Stimulated activated naive CD8-positive, alpha-beta T cell treated with anti-CD3 and anti-CD28 coated beads, Interleukin-15, Interleukin-2, amounts not matched to agents 100 ng/mL and 50 ng/mL, for 24 hours (primary cell): Measurements from ENCODE around the gene GALNT18.

ENCODE experiments used
- H3K27ac Mint-ChIP-seq: one replicate; pipeline ENCODE4 v1.8.0; 2021; ENCODE audit warnings: mild to moderate bottlenecking, mixed read lengths
- H3K27me3 Mint-ChIP-seq: one replicate; pipeline ENCODE4 v1.8.0; 2021; ENCODE audit warnings: mixed read lengths
- H3K36me3 Mint-ChIP-seq: one replicate; pipeline ENCODE4 v1.8.0; 2021; ENCODE audit warnings: low read depth, mixed read lengths
- H3K4me1 Mint-ChIP-seq: one replicate; pipeline ENCODE4 v1.8.0; 2021; ENCODE audit warnings: low read depth, mixed read lengths
- H3K4me3 Mint-ChIP-seq: one replicate; pipeline ENCODE4 v1.8.0; 2021; ENCODE audit warnings: mild to moderate bottlenecking, mixed read lengths
- H3K9me3 Mint-ChIP-seq: one replicate; pipeline ENCODE4 v1.8.0; 2021; ENCODE audit warnings: mixed read lengths

Gene GALNT18

GRCh38 chr11:11311169-11311568 lies 310.6 kb downstream of the GALNT18 start:
- Mint-ChIP-seq H3K4me3 (no peak overlapping the region), H3K4me1 (peaks cover 5% of the 10 kb centered on the region), H3K27ac (no peak overlapping the region), H3K36me3 (no peaks in the 10 kb centered on the region), H3K27me3 (no peaks in the 10 kb centered on the region), H3K9me3 (no peaks in the 10 kb centered on the region)

GRCh38 chr11:11309906-11310305 lies 311.9 kb downstream of the GALNT18 start:
- H3K27me3 Mint-ChIP-seq = no peaks in the 10 kb centered on the region
- no peaks in the 10 kb centered on the region for H3K9me3 Mint-ChIP-seq
- peaks cover 5% of the 10 kb centered on the region for H3K4me1 Mint-ChIP-seq
- H3K4me3 Mint-ChIP-seq = no peak overlapping the region
- H3K27ac Mint-ChIP-seq = no peak overlapping the region
- no peaks in the 10 kb centered on the region for H3K36me3 Mint-ChIP-seq

GRCh38 chr11:11308249-11308648 lies 313.6 kb downstream of the GALNT18 start:
- peaks cover 5% of the 10 kb centered on the region for H3K4me1 Mint-ChIP-seq
- H3K27ac Mint-ChIP-seq = no peak overlapping the region
- H3K4me3 Mint-ChIP-seq = no peak overlapping the region
- no peaks in the 10 kb centered on the region for H3K27me3 Mint-ChIP-seq
- no peaks in the 10 kb centered on the region for H3K9me3 Mint-ChIP-seq
- H3K36me3 Mint-ChIP-seq = no peaks in the 10 kb centered on the region

- Mint-ChIP-seq H3K4me3 (no peak overlapping the region), H3K27me3 (no peaks in the 10 kb centered on the region), H3K36me3 (no peaks in the 10 kb centered on the region), H3K9me3 (no peaks in the 10 kb centered on the region), H3K27ac (no peak overlapping the region), H3K4me1 (peaks cover 5% of the 10 kb centered on the region)
These were observed 314.9 kb downstream of the GALNT18 start for GRCh38 chr11:11306855-11307254.

GRCh38 chr11:11304550-11304949 lies 317.3 kb downstream of the GALNT18 start:
- Mint-ChIP-seq H3K27ac (no peak overlapping the region), H3K36me3 (no peaks in the 10 kb centered on the region), H3K9me3 (no peaks in the 10 kb centered on the region), H3K27me3 (peaks cover 3% of the 10 kb centered on the region), H3K4me1 (no peaks in the 10 kb centered on the region), H3K4me3 (no peak overlapping the region)

- Mint-ChIP-seq H3K9me3 (no peaks in the 10 kb centered on the region), H3K4me3 (no peak overlapping the region), H3K27me3 (peaks cover 3% of the 10 kb centered on the region), H3K36me3 (no peaks in the 10 kb centered on the region), H3K4me1 (no peaks in the 10 kb centered on the region), H3K27ac (no peak overlapping the region)
These were observed 319.2 kb downstream of the GALNT18 start for GRCh38 chr11:11302565-11302964.

- H3K36me3 Mint-ChIP-seq = no peaks in the 10 kb centered on the region
- H3K4me3 Mint-ChIP-seq = no peak overlapping the region
- no peaks in the 10 kb centered on the region for H3K9me3 Mint-ChIP-seq
- H3K4me1 Mint-ChIP-seq = no peaks in the 10 kb centered on the region
- no peak overlapping the region for H3K27ac Mint-ChIP-seq
- H3K27me3 Mint-ChIP-seq = peaks cover 3% of the 10 kb centered on the region
These were observed 320.6 kb downstream of the GALNT18 start for GRCh38 chr11:11301212-11301611.

GRCh38 chr11:11297578-11297977 lies 324.2 kb downstream of the GALNT18 start:
- no peak overlapping the region for H3K4me3 Mint-ChIP-seq
- no peaks in the 10 kb centered on the region for H3K9me3 Mint-ChIP-seq
- peaks cover 15% of the 10 kb centered on the region for H3K4me1 Mint-ChIP-seq
- H3K27me3 Mint-ChIP-seq = peaks cover 3% of the 10 kb centered on the region
- H3K36me3 Mint-ChIP-seq = no peaks in the 10 kb centered on the region
- no peak overlapping the region for H3K27ac Mint-ChIP-seq

- no peak overlapping the region for H3K4me3 Mint-ChIP-seq
- peaks cover 3% of the 10 kb centered on the region for H3K27me3 Mint-ChIP-seq
- H3K27ac Mint-ChIP-seq = no peak overlapping the region
- H3K4me1 Mint-ChIP-seq = peaks cover 15% of the 10 kb centered on the region
- no peaks in the 10 kb centered on the region for H3K36me3 Mint-ChIP-seq
- H3K9me3 Mint-ChIP-seq = no peaks in the 10 kb centered on the region
These were observed 325.4 kb downstream of the GALNT18 start for GRCh38 chr11:11296434-11296833.

- no peak overlapping the region for H3K27ac Mint-ChIP-seq
These were observed 327.3 kb downstream of the GALNT18 start for GRCh38 chr11:11294551-11294855.

GRCh38 chr11:11293798-11294550 lies 327.8 kb downstream of the GALNT18 start:
- Mint-ChIP-seq H3K27ac (no peak overlapping the region), H3K4me3 (peak overlapping the region; percentile 2), H3K9me3 (no peaks in the 10 kb centered on the region), H3K4me1 (peaks cover 15% of the 10 kb centered on the region), H3K27me3 (peaks cover 4% of the 10 kb centered on the region), H3K36me3 (no peaks in the 10 kb centered on the region)

More at GRCh38 chr11:11294551-11294855, 327.3 kb downstream of the GALNT18 start:
- no peaks in the 10 kb centered on the region for H3K27me3 Mint-ChIP-seq
- no peak overlapping the region for H3K4me3 Mint-ChIP-seq
- no peaks in the 10 kb centered on the region for H3K36me3 Mint-ChIP-seq
- H3K9me3 Mint-ChIP-seq = no peaks in the 10 kb centered on the region
- peaks cover 15% of the 10 kb centered on the region for H3K4me1 Mint-ChIP-seq

GRCh38 chr11:11292839-11293238 lies 329.0 kb downstream of the GALNT18 start:
- peaks cover 4% of the 10 kb centered on the region for H3K27me3 Mint-ChIP-seq
- no peak overlapping the region for H3K4me3 Mint-ChIP-seq
- peaks cover 15% of the 10 kb centered on the region for H3K4me1 Mint-ChIP-seq
- no peak overlapping the region for H3K27ac Mint-ChIP-seq
- no peaks in the 10 kb centered on the region for H3K9me3 Mint-ChIP-seq
- no peaks in the 10 kb centered on the region for H3K36me3 Mint-ChIP-seq

GRCh38 chr11:11291041-11292015 lies 330.5 kb downstream of the GALNT18 start:
- peaks cover 4% of the 10 kb centered on the region for H3K27me3 Mint-ChIP-seq
- no peaks in the 10 kb centered on the region for H3K9me3 Mint-ChIP-seq
- no peak overlapping the region for H3K4me3 Mint-ChIP-seq
- peaks cover 15% of the 10 kb centered on the region for H3K4me1 Mint-ChIP-seq
- peak overlapping the region; percentile 46 for H3K27ac Mint-ChIP-seq
- no peaks in the 10 kb centered on the region for H3K36me3 Mint-ChIP-seq

- no peak overlapping the region for H3K27ac Mint-ChIP-seq
- H3K36me3 Mint-ChIP-seq = no peaks in the 10 kb centered on the region
- peaks cover 4% of the 10 kb centered on the region for H3K27me3 Mint-ChIP-seq
- no peaks in the 10 kb centered on the region for H3K9me3 Mint-ChIP-seq
- no peak overlapping the region for H3K4me3 Mint-ChIP-seq
- peaks cover 13% of the 10 kb centered on the region for H3K4me1 Mint-ChIP-seq
These were observed 331.5 kb downstream of the GALNT18 start for GRCh38 chr11:11290354-11290753.

GRCh38 chr11:11289669-11290068 lies 332.1 kb downstream of the GALNT18 start:
- Mint-ChIP-seq H3K27ac (no peak overlapping the region), H3K4me1 (peaks cover 6% of the 10 kb centered on the region), H3K27me3 (peaks cover 4% of the 10 kb centered on the region), H3K9me3 (no peaks in the 10 kb centered on the region), H3K36me3 (no peaks in the 10 kb centered on the region), H3K4me3 (no peak overlapping the region)
